HCT116 (cell line): ENCODE data around the gene DHX15.

Experiments used
- CEBPB ChIP-seq: IDR thresholded peaks from 2 replicates; pipeline ENCODE4 v1.6.1; 2012; ENCODE audit warnings: low read depth
- EZH2 ChIP-seq: fragments of 200-600 bp; sonication (generic); IDR thresholded peaks from 2 replicates; pipeline ENCODE4 v1.6.1; 2017; ENCODE audit warnings: antibody characterized with exemption, mixed run types
- EZH2phosphoT487 ChIP-seq: fragments of 200-600 bp; IDR thresholded peaks from 2 replicates; pipeline ENCODE4 v1.6.1; 2018; ENCODE audit warnings: antibody characterized with exemption, borderline replicate concordance
- POLR2A ChIP-seq: IDR thresholded peaks from 2 replicates; pipeline ENCODE4 v1.7.0; 2011; ENCODE audit warnings: borderline replicate concordance; ENCODE audit not compliant: insufficient read depth, insufficient read length; ENCODE audit errors: extremely low read depth
- POLR2AphosphoS5 ChIP-seq: IDR thresholded peaks from 2 replicates; pipeline ENCODE4 v1.6.1; 2011; ENCODE audit warnings: mild to moderate bottlenecking, low read depth, low read length, moderate library complexity
- RAD21 ChIP-seq: IDR thresholded peaks from 2 replicates; pipeline ENCODE4 v1.6.1; 2012; ENCODE audit warnings: low read depth, mild to moderate bottlenecking
- SIN3A ChIP-seq: IDR thresholded peaks from 2 replicates; pipeline ENCODE4 v1.6.1; 2012; ENCODE audit warnings: low read depth
- TCF7L2 ChIP-seq: IDR thresholded peaks from 2 replicates; pipeline ENCODE4 v1.7.0; 2011; ENCODE audit warnings: borderline replicate concordance, inconsistent platforms; ENCODE audit not compliant: insufficient read depth, insufficient read length; ENCODE audit errors: extremely low read depth
- YY1 ChIP-seq: IDR thresholded peaks from 2 replicates; pipeline ENCODE4 v1.6.1; 2011; ENCODE audit warnings: low read length, low read depth, moderate library complexity, mild to moderate bottlenecking; ENCODE audit not compliant: insufficient replicate concordance; ENCODE audit errors: extremely low read depth
- TF ChIP-seq, protein P1 (sequence below): IDR thresholded peaks from 2 replicates; pipeline ENCODE4 v1.6.1; 2011; ENCODE audit warnings: mild to moderate bottlenecking, low read length, moderate library complexity; ENCODE audit not compliant: insufficient replicate concordance; ENCODE audit errors: extremely low read depth
- TF ChIP-seq, protein P2 (sequence below), 3 experiments: fragments of 200-600 bp in 1 of 3; sonication (generic) in 1 of 3; IDR thresholded peaks in 2 of 3; conservative IDR thresholded peaks in 1 of 3; 2 replicates each; pipeline ENCODE4 v1.5.1; 2012 to 2017; ENCODE audit warnings: low read depth in 2 of 3, low read length in 2 of 3, antibody characterized with exemption in 1 of 3, borderline replicate concordance in 1 of 3, control low read depth in 1 of 3, mild to moderate bottlenecking in 1 of 3, mixed read lengths in 1 of 3, mixed run types in 1 of 3, moderate library complexity in 1 of 3; ENCODE audit not compliant: insufficient read depth in 1 of 3
- TF ChIP-seq, protein P3 (sequence below): IDR thresholded peaks from 2 replicates; pipeline ENCODE4 v1.6.1; 2012
- TF ChIP-seq, protein P4 (sequence below): IDR thresholded peaks from 2 replicates; pipeline ENCODE4 v1.6.1; 2012; ENCODE audit warnings: low read depth
- TF ChIP-seq, protein P5 (sequence below): IDR thresholded peaks from 2 replicates; pipeline ENCODE4 v1.6.1; 2012

DNA sequence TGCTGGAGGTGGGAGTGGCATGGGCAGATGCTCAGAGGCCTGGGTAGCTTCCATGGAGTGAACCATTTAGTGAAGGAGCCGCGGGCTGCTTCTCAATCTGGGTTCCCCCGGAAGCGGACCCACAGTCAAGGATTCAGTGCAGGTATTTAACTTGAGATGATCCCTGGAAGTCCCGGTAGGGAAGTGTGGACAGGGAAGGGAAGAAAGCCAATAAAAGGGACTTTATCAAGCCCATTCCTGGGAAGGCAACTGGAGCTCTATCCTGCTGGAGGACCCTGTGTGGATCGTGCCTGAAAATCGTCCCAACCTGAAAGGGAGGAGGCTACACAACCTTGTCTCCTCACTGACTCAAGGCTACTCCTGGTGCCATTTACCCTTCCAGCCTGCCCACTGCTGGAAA lies 76.9 kb downstream of the DHX15 start:
- TF ChIP-seq POLR2A = no peak
- TF ChIP-seq, protein P1, sequence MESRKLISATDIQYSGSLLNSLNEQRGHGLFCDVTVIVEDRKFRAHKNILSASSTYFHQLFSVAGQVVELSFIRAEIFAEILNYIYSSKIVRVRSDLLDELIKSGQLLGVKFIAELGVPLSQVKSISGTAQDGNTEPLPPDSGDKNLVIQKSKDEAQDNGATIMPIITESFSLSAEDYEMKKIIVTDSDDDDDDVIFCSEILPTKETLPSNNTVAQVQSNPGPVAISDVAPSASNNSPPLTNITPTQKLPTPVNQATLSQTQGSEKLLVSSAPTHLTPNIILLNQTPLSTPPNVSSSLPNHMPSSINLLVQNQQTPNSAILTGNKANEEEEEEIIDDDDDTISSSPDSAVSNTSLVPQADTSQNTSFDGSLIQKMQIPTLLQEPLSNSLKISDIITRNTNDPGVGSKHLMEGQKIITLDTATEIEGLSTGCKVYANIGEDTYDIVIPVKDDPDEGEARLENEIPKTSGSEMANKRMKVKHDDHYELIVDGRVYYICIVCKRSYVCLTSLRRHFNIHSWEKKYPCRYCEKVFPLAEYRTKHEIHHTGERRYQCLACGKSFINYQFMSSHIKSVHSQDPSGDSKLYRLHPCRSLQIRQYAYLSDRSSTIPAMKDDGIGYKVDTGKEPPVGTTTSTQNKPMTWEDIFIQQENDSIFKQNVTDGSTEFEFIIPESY = no peak
- TF ChIP-seq, protein P2, sequence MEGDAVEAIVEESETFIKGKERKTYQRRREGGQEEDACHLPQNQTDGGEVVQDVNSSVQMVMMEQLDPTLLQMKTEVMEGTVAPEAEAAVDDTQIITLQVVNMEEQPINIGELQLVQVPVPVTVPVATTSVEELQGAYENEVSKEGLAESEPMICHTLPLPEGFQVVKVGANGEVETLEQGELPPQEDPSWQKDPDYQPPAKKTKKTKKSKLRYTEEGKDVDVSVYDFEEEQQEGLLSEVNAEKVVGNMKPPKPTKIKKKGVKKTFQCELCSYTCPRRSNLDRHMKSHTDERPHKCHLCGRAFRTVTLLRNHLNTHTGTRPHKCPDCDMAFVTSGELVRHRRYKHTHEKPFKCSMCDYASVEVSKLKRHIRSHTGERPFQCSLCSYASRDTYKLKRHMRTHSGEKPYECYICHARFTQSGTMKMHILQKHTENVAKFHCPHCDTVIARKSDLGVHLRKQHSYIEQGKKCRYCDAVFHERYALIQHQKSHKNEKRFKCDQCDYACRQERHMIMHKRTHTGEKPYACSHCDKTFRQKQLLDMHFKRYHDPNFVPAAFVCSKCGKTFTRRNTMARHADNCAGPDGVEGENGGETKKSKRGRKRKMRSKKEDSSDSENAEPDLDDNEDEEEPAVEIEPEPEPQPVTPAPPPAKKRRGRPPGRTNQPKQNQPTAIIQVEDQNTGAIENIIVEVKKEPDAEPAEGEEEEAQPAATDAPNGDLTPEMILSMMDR (IDR thresholded peaks at IDR 0.05 in 2 of 3, conservative IDR thresholded peaks at IDR 0.05 in 1 of 3; ENCODE audit: borderline replicate concordance in 1 of 3, insufficient read depth in 1 of 3, low read depth in 2 of 3, low read length in 2 of 3) = no peak
- TF ChIP-seq RAD21 = no peak
- TF ChIP-seq, protein P3, sequence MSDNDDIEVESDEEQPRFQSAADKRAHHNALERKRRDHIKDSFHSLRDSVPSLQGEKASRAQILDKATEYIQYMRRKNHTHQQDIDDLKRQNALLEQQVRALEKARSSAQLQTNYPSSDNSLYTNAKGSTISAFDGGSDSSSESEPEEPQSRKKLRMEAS = no peak
- TF ChIP-seq, protein P4, sequence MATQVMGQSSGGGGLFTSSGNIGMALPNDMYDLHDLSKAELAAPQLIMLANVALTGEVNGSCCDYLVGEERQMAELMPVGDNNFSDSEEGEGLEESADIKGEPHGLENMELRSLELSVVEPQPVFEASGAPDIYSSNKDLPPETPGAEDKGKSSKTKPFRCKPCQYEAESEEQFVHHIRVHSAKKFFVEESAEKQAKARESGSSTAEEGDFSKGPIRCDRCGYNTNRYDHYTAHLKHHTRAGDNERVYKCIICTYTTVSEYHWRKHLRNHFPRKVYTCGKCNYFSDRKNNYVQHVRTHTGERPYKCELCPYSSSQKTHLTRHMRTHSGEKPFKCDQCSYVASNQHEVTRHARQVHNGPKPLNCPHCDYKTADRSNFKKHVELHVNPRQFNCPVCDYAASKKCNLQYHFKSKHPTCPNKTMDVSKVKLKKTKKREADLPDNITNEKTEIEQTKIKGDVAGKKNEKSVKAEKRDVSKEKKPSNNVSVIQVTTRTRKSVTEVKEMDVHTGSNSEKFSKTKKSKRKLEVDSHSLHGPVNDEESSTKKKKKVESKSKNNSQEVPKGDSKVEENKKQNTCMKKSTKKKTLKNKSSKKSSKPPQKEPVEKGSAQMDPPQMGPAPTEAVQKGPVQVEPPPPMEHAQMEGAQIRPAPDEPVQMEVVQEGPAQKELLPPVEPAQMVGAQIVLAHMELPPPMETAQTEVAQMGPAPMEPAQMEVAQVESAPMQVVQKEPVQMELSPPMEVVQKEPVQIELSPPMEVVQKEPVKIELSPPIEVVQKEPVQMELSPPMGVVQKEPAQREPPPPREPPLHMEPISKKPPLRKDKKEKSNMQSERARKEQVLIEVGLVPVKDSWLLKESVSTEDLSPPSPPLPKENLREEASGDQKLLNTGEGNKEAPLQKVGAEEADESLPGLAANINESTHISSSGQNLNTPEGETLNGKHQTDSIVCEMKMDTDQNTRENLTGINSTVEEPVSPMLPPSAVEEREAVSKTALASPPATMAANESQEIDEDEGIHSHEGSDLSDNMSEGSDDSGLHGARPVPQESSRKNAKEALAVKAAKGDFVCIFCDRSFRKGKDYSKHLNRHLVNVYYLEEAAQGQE = no peak
- TF ChIP-seq EZH2 = no peak
- no peak for TF ChIP-seq CEBPB
- no peak for TF ChIP-seq SIN3A
- TF ChIP-seq POLR2AphosphoS5 = no peak
- no peak for TF ChIP-seq EZH2phosphoT487
- TF ChIP-seq TCF7L2 = no peak
- TF ChIP-seq YY1 = no peak
- TF ChIP-seq, protein P5, sequence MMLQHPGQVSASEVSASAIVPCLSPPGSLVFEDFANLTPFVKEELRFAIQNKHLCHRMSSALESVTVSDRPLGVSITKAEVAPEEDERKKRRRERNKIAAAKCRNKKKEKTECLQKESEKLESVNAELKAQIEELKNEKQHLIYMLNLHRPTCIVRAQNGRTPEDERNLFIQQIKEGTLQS = no peak
